GM19043 (cell line): ENCODE data around the gene ZSCAN29.
"Not testable (repeated sequence)": the region's sequence is repeated elsewhere in the genome, so short reads cannot be mapped to it uniquely, and the experiment has no call there.

Experiments
- ATAC-seq: cut with Tn5 transposase; IDR thresholded peaks from one replicate; pipeline ENCODE4 v1.9.1; 2021; ENCODE audit warnings: low read depth; ENCODE audit not compliant: unreplicated experiment

ZSCAN29 gene

DNA sequence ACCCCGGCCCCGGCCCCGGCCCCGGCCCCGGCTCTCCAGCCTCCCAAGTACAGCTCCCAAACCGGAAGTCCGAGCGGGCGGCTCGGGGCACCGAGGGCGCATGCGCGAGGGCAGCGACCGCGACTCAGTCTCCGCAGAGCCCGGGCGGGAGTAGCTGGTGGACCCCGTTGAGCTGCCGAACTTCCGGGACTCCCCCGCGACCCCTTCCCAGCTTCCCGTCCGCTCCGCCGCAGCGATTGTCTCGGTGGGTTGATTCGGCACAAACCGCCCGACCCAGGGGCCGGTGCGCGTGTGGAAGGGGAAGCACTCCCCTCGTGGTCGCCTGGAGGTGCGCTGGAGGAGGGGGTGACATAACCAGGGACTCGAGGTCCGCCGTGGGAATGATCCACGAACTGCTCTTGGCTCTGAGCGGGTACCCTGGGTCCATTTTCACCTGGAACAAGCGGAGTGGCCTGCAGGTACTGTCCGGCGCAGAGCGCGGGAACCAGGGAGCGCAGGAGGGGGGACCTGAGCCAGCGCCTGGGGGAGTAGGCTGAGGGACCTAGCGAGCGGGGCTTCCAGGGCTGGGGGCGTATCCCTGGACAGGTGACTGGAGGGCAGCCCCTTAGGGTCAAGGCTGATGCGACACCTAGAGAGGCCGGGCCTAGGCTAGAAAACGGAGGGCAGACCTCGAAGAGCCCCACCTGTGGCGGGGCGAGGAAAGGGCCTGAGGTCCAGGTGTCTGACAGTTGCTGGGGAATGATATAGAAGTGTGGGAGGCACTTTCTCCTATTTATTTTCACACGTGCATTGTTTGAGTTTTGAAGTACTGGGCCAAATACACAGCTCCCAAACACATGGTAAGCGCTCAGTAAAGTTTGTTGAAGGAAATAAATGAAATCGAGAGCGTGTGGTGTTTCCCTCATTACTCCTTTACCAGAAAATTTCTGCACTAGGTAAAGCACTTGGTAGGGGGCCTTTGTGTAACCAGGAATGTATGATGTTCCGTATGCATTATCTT is at the start of gene ZSCAN29, which contains the start of gene TUBGCP4:
Gene ZSCAN29 (minus strand): TSS at position 69 of the 1,000 bp plus-strand sequence. CDS start 1,130 bp downstream, outside the sequence.
Gene TUBGCP4 (plus strand): TSS at position 127 of the 1,000 bp plus-strand sequence. CDS start 254 bp downstream, at position 381.
- peak; percentile 79 for ATAC-seq

DNA sequence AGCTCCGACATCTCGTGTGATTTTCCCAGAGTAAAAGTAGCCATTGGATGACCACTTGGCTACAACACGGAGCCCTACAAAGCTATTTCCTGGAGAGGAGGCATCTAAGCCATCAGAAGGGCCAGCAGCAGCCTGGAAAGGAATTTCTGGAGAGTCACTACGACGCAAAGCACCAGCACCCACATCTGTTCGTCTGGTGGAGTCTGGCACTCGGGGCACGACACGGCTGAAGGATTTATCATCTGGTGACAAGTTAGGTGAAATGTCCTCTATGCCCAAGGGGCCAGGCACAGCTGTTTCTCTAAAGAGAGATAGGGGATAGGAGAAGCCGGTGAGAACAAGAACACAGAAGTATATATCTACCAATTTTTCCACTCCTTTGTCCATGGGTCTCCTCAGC is 49.6 kb upstream of the ZSCAN29 start:
- no peak for ATAC-seq

DNA sequence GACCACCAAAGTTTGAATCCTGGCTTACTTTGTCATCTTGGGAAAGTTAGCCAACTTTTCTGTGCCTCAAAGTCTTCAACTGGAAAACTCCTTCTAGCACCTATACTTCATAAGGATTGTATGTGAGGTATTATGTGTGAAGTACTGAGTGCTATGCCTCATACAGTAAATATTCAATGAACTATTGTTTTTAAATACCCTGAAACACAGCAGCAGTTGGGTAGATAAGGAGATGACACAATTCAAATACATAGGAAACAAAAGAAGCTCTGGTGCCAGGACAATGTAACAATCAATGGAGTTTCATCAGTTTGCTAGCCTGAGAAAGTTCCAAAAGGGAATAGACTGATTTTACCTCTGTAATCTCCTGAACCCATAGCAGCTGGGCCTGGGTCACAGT is 43.4 kb upstream of the ZSCAN29 start:
- ATAC-seq, result no peak

DNA sequence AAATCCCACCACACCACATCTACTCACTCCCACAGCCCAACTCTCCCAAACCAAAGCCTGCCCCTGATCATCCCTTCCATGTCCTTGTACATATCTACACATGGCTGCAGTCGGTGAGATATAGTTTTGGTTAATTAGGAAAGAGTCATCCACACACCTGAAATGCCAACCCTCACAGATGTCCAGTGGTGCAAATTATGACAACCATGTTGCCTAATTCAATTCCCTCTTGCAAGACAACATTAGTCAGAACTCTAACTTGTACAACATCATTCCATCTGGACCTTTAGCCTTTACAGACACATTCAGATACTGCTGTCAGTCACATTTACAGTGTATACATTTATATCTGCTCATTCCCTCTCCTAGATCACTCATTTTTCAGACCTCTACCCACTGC is 41.3 kb upstream of the ZSCAN29 start:
- ATAC-seq, result no peak

DNA sequence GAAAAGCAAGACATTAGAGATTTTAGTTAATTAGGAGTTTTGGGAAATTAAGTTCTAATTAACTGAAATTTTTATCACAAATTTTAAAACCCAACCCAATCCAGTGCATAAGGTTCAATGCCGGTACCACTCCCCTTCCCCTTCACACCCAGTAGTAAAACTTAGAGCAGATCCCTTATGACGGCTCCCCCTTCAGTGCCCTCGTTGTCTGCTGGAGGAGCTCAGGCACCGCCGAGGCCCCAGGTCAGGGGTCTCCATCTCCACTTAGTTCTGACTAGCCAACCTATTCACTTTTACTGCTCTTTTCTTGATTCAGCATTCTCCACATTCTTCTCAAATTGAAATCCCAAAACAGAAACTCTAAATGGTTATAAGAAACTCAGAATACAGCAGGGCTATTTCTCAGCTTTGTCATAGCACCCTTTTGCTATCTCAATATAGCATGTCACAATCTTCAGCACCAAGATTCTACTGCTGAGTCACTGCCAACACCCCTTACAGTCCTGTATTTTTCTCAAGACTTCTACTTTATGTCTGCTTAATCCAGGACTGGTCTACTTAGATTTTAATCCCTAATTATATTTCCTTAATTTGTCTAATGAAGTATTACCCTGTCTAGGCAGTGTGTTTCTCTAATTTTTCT is 39.9 kb upstream of the ZSCAN29 start:
- ATAC-seq, result no peak

DNA sequence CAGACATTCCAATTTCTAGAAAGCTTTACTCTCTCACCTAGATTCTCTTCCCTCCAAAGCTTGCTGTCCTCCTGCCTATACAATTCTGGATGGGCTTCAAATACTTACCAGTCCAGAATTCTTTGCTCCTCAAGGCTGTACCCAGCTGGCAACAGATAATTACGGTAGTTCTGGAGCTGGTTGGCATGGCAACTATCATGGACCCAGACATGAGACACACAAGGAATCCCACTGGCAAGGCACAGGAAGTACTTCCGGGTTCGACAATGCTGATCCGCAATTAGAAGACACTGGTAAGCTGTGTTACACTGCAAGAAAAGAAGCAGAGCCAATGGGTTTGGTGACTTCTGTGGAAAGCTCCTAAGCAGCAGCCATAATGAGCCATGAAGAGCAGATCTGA is 37.9 kb upstream of the ZSCAN29 start:
- no peak for ATAC-seq

DNA sequence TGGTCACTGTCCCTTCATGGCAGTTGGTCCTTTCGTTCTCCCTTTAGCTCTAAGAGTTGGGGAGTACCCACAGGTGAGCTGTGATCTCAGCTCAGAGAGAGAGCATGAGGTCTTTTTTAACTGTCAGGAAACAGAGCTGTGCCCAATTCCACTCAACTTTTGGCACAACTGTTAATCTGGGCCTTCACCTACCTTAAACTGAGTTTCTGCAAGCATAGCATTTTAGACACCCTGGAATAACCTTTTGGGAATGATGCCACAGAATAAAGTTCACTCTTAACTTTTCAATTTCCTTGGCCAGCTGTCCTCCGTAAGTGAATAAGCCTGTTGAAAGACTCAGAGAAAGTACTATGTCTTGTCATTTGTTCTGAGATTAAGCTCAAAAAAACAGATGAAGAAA is 36.0 kb upstream of the ZSCAN29 start:
- no peak for ATAC-seq

DNA sequence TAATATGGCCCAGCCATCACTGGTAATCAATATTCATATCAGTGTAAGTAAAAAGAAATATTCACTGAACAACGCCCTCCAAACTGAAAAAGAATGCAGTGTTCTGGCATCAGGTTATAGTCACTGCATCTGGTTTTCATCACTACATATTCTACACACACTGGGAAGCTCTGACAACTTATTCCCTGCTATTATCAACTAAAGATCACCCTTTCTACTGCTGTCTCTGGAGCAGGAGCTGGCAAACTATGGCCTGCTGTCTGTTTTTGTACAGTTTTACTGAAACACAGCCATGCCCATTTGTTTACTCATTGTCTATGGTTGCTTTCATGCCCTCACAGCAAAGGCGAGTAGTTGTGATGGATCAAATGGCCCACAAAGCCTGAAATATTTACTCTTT is 35.3 kb upstream of the ZSCAN29 start:
- ATAC-seq, result no peak

DNA sequence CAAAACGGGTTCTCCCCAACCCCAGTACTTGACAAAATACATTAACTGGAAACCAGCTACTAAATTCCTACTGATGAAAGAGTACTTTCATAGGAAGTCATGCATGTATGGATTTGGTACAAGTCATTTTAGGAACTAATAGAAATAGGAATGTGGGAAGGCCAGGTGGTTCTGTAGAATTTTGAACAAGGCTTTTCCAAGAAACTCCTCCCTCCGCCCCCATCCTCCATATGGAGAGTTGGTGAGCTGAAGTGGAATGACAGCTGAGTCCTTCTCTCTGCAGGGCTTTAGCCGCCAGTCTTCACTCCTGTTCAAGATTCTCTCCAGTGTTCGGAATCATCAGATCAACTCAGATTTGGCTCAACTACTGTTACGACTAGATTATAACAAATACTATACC is 33.3 kb upstream of the ZSCAN29 start:
- ATAC-seq, result no peak

DNA sequence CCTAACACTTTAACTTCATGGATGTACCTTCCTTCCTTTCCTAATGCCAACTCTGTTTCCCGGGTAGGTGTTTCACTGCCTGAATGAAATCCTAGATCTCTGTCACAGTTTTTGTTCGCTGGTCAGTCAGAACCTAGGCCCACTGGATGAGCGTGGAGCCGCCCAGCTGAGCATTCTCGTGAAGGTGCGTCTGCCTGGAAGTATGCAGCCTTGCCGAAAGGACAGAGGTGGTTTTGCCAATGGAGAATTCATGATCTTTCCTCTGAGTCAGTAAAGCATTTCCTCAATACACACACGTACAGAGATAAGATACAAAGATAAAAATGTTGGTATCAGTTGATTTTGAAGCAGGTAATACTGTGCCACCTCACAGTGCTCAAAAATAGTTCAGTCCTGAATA is 32.8 kb upstream of the ZSCAN29 start:
- ATAC-seq, result no peak

DNA sequence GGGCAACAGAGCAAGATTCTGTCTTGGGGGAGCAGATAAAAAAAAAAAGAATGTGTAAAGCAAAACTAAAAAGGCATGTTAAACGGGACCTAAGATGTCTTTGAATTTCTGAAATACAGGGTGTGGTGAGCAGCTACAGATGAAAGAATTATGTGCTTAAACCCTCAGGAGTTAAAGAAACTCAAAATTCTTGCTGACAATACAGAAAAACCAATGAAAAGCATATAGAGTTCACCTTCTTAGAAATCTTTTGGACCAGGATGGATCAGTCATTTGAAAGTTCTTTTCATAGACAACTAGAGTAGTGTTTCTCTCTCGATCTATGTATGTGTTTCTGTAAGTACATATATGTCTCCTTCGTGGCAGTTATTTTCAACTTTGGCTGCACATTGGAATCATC is 31.4 kb upstream of the ZSCAN29 start:
- ATAC-seq, result no peak

DNA sequence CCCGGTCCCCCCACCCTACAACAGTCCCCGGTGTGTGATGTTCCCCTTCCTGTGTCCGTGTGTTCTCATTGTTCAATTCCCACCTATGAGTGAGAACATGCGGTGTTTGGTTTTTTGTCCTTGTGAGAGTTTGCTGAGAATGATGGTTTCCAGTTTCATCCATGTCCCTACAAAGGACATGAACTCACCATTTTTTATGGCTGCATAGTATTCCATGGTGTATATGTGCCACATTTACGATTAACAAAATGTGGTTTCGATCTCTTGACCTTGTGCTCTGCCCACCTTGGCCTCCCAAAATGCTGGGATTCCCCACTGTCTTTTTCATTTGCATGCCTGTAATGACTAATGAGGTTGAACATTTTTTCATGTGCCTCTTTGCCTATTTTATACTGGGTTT is 22.7 kb upstream of the ZSCAN29 start:
- not testable (repeated sequence) for ATAC-seq

DNA sequence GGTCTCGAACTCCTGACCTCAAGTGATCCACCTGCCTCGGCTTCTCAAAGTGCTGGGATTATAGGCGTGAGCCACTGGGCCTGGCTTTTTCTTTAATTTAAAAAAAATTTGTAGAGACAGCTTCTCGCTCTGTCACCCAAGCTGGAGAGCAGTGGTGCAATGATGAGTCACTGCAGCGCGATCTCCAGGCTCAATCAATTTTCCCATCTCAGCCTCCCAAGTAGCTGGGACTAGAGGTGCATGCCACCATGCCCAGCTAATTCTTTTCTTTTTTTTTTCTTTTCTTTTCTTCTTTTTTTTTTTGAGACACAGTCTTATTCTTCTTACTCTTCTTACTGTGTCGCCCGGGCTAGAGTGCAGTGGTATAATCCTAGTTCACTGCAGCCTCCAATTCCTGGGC is 19.9 kb upstream of the ZSCAN29 start:
- ATAC-seq, result no peak

DNA sequence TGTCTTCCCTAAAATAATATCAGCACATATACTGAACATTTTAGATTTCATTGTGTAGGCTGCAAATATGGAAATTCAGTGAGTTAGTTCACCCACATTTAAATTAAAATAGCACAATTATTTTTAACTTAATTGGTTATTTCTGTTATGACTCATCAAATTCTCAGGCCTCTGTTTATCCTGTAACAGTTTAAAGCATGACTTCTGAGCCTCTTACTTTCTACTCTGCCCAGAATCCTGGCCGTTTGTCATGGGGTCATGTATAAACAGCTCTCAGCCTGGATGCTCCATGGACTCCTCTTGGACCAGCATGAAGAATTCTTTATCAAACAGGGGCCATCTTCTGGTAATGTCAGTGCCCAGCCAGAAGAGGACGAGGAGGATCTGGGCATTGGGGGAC is 12.2 kb upstream of the ZSCAN29 start:
- no peak for ATAC-seq

DNA sequence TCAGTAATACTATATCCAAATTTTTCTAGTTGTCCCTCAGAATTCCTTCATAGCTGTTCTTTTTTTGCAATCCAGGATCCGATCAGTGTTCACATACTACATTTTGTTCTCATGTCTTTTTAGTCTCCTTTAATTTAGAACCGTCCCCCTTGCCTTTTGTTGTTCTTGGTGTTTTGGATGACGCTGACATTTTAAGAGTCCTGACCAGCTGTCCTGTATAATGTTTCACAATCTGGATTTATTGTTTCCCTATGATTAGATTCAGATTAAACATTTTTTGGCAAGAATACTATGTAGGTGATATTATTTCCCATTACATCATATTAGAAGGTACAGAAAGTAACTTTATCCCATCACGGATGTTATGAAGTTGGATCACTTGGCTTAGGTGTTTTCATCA is 11.5 kb upstream of the ZSCAN29 start:
- ATAC-seq, result no peak

DNA sequence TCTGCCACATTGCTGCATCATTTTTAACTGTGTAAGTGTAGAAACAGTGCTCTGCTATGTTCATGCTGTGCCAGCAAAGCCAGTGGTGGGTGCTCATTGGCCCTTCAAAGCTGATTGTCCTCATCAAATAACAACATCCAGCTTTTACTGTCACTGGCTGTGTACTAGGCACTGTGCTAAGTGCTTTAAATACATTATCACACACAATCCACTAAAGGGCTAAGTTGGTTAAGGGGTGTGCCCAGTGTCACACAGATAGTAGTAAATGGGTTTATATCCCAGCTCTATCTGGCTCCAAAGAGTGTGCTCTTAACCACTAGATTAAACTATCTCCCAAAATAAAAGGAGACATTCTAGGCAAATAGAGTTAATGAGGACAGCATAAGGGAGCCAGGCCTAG is 7.8 kb upstream of the ZSCAN29 start:
- ATAC-seq, result no peak

DNA sequence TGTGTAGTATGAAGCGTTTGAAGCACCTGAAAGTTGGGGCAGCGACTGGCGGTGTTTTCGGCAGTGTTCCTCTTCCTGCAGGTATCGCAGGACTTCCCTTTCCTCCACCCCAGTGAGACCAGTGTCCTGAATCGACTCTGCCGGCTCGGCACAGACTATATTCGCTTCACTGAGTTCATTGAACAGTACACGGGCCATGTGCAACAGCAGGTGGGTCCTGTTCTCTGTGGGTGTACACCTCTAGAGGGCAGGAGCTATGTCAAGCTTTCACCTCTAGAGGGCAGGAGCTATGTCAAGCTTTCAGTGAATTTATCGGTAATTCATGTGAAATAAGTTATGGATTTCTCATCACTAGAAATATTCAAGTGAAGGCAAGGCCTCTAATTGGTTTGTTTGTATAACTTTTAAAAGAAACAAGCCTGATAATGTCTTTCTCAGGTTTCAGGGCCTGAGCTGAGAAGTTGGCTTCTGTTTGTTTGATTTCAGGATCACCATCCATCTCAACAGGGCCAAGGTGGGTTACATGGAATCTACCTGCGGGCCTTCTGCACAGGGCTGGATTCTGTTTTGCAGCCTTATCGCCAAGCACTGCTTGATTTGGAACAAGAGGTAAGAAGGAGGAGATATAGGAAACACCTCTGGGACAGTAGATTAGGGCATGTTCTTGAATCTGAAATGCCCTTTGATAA is 5.3 kb upstream of the ZSCAN29 start:
- no peak for ATAC-seq

DNA sequence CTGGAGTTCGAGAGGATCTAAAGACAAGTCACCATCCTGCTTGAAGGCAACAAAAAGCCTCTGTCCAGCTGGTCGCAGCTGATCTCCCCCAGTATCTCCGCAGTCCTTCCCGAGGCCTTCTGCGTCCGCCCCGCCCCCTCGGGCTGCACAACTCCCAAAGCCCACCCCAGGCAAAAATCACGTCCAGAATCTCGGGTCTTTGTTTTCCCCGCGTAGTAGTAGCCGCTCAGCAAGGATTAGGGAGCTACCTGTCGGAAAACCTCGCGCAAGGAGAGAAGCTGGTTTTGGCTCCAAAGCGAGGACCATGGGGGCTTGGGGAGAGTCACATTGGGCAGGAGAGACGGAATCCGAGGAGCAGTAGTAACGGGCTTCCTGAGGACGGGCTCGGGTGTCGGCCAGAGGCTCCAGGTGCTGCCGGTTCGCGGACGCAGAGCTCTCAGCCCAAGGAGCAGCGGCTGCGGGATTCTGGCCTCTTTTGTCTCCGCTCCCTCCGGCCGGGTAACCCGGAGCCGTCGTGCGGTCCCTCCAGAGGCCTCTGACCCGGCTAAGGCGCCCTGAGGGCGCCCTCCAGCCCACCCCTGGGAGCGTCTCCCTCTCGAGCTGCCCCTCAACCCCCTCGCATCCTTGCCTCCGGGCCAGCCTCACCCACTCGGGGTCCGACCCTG is 401 bp downstream of the ZSCAN29 start:
- ATAC-seq, result peak; percentile 34

DNA sequence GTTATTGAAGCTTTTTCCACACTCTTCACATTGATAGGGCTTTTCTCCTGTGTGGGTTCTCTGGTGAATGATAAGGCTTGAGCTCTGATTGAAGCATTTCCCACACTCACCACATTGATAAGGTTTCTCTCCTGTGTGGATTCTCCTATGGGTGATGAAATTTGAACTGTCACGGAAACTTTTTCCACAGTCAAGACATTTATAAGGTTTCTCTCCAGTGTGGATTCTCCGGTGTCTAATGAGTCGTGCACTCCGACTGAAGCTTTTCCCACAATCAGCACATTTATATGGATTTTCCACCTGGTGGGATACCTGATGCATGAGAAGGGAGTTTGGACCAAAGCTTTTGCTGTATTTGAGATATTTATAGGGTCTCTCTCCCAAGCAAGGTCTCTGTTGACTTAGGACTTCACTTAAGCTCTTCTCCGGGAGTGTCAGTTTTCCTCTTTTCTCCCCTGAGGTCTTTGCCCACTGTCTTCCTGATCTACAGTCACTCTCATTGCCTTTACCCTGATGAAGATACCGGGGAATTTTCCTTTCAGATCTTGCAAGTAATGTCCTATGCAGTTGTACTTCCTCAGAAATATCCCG is 9.4 kb downstream of the ZSCAN29 start:
- ATAC-seq, result no peak

DNA sequence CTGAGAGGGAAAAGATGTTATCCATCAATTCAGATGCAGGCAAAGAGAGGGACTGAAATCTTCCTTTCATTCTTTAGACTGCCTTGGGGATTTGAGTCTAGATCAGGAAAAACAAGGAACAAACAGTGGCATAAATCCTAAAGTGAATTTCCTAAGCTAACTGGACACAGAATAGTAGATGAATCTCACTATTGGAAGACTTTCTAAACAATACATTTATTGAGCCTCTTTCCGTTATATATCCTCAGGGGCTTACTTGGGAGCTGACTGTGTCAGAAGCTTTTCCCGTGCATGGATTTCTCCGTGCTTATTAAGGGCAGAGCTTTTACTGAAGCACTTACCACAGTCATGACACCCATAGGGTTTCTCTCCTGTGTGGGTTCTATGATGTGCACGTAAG is 10.0 kb downstream of the ZSCAN29 start:
- no peak for ATAC-seq
